Suprapubic skin (tissue), 3 donors: Measurements from ENCODE around the gene DAGLA.

Experiments used
- POLR2A ChIP-seq, 2 donors: fragments of 450-650 bp; IDR thresholded peaks; one replicate each; pipeline ENCODE4 v1.6.1; 2017; ENCODE audit warnings: antibody characterized with exemption in 2 of 2, mild to moderate bottlenecking in 2 of 2, moderate library complexity in 2 of 2
- TF ChIP-seq, protein P1 (sequence below), 2 donors: fragments of 200-600 bp in 1 of 2; fragments of 450-650 bp in 1 of 2; sonication (generic) in 1 of 2; IDR thresholded peaks; one replicate each; pipeline ENCODE4 v1.5.1; 2016 to 2019; ENCODE audit warnings: antibody characterized with exemption in 2 of 2, mild to moderate bottlenecking in 1 of 2, moderate library complexity in 1 of 2

DNA sequence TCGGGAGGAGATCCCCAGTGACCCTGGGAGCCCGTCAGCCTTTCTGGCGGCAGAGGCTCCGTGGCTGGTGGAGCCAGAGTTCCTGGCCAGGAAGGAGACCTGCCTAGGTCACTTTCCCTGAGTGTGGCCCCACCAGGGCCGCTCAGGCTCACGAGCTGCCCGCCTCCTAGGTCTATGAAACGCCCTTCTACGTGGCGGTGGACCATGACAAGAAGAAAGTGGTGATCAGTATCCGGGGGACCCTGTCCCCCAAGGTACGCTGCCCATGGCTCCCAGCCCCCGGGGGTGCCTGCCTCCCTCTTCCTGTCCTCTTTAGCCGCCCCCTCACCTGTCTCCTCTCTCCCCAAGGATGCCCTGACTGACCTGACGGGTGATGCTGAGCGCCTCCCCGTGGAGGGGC is 55.2 kb downstream of the DAGLA start:
- no peak for TF ChIP-seq POLR2A (IDR thresholded peaks at IDR 0.05)
- TF ChIP-seq, protein P1, sequence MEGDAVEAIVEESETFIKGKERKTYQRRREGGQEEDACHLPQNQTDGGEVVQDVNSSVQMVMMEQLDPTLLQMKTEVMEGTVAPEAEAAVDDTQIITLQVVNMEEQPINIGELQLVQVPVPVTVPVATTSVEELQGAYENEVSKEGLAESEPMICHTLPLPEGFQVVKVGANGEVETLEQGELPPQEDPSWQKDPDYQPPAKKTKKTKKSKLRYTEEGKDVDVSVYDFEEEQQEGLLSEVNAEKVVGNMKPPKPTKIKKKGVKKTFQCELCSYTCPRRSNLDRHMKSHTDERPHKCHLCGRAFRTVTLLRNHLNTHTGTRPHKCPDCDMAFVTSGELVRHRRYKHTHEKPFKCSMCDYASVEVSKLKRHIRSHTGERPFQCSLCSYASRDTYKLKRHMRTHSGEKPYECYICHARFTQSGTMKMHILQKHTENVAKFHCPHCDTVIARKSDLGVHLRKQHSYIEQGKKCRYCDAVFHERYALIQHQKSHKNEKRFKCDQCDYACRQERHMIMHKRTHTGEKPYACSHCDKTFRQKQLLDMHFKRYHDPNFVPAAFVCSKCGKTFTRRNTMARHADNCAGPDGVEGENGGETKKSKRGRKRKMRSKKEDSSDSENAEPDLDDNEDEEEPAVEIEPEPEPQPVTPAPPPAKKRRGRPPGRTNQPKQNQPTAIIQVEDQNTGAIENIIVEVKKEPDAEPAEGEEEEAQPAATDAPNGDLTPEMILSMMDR (IDR thresholded peaks at IDR 0.05): no peak
